ENCODE data around the gene MEGF10.
"Not testable (repeated sequence)": the region's sequence is repeated elsewhere in the genome, so short reads cannot be mapped to it uniquely, and the experiment has no call there.

Gene MEGF10

GRCh38 chr5:127292030-127292735 lies 1.6 kb downstream of the MEGF10 start:
- no peak for TF ChIP-seq CTCF (IDR thresholded peaks at IDR 0.05)
- Histone ChIP-seq H3K4me3 (ENCODE audit: low read depth in 1 of 2, low read length in 1 of 2) (no peak overlapping the region), H3K4me1 (ENCODE audit: control insufficient read depth in 1 of 2, insufficient read depth in 1 of 2, low read depth in 1 of 2, low read length in 1 of 2) (peaks cover 0 to 4% of the 10 kb centered on the region in 2 experiments), H3K36me3 (no peaks in the 10 kb centered on the region), H3K9me3 (no peaks in the 10 kb centered on the region), H3K27me3 (peaks cover 93% of the 10 kb centered on the region), H3K27ac (no peak overlapping the region)

- TF ChIP-seq CTCF (IDR thresholded peaks at IDR 0.05) = no peak
- Histone ChIP-seq H3K4me3 (ENCODE audit: low read depth in 1 of 2, low read length in 1 of 2) (no peak overlapping the region), H3K27ac (no peak overlapping the region), H3K4me1 (ENCODE audit: control insufficient read depth in 1 of 2, insufficient read depth in 1 of 2, low read depth in 1 of 2, low read length in 1 of 2) (peaks cover 0 to 4% of the 10 kb centered on the region in 2 experiments), H3K9me3 (no peaks in the 10 kb centered on the region), H3K36me3 (no peaks in the 10 kb centered on the region), H3K27me3 (peaks cover 85% of the 10 kb centered on the region)
These were observed 2.8 kb downstream of the MEGF10 start for GRCh38 chr5:127293373-127293772.

DNA sequence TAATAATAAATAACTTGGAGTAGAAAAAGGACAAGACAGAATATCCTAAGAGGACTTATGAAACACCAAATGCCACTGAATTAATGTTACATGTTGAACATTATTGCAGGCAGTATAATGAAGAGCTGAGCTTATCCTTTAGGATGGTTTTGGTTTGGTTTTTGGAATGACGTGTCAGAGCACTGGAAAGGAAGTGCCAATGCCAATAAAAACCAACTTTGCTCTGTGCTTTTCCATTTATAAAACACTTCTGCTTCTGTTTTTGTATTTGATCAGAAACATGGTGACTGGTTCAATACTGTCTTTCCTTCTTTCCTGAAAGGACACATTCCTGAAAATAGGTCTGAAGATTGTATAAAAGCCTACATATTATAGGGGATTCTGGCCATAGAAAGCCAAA lies 4.2 kb downstream of the MEGF10 start:
- no peaks in the 10 kb centered on the region for H3K9me3 ChIP-seq
- no peak overlapping the region for H3K27ac ChIP-seq
- H3K27me3 ChIP-seq = peaks cover 73% of the 10 kb centered on the region
- no peak overlapping the region for H3K4me3 ChIP-seq (ENCODE audit: low read depth in 1 of 2, low read length in 1 of 2)
- no peak for TF ChIP-seq CTCF (IDR thresholded peaks at IDR 0.05)
- H3K4me1 ChIP-seq (ENCODE audit: control insufficient read depth in 1 of 2, insufficient read depth in 1 of 2, low read depth in 1 of 2, low read length in 1 of 2) = peaks cover 0 to 4% of the 10 kb centered on the region in 2 experiments
- no peaks in the 10 kb centered on the region for H3K36me3 ChIP-seq

GRCh38 chr5:127295454-127295853 lies 4.9 kb downstream of the MEGF10 start:
- Histone ChIP-seq H3K4me3 (ENCODE audit: low read depth in 1 of 2, low read length in 1 of 2) (no peak overlapping the region), H3K27ac (no peak overlapping the region), H3K9me3 (no peaks in the 10 kb centered on the region), H3K36me3 (no peaks in the 10 kb centered on the region), H3K27me3 (peaks cover 66% of the 10 kb centered on the region), H3K4me1 (ENCODE audit: control insufficient read depth in 1 of 2, insufficient read depth in 1 of 2, low read depth in 1 of 2, low read length in 1 of 2) (peaks cover 0 to under 1% of the 10 kb centered on the region in 2 experiments)
- TF ChIP-seq CTCF (IDR thresholded peaks at IDR 0.05) = no peak

GRCh38 chr5:127296321-127296720 lies 5.7 kb downstream of the MEGF10 start:
- Histone ChIP-seq H3K4me1 (ENCODE audit: control insufficient read depth in 1 of 2, insufficient read depth in 1 of 2, low read depth in 1 of 2, low read length in 1 of 2) (no peaks in the 10 kb centered on the region), H3K9me3 (no peaks in the 10 kb centered on the region), H3K27me3 (peaks cover 58% of the 10 kb centered on the region), H3K36me3 (no peaks in the 10 kb centered on the region), H3K4me3 (ENCODE audit: low read depth in 1 of 2, low read length in 1 of 2) (no peak overlapping the region), H3K27ac (no peak overlapping the region)
- no peak for TF ChIP-seq CTCF (IDR thresholded peaks at IDR 0.05)

GRCh38 chr5:127296894-127297293 lies 6.3 kb downstream of the MEGF10 start:
- not testable (repeated sequence) for H3K4me1 ChIP-seq (ENCODE audit: control insufficient read depth in 1 of 2, insufficient read depth in 1 of 2, low read depth in 1 of 2, low read length in 1 of 2)

More at GRCh38 chr5:127296894-127297293, 6.3 kb downstream of the MEGF10 start:
- H3K9me3 ChIP-seq; H3K4me3 ChIP-seq (ENCODE audit: low read depth in 1 of 2, low read length in 1 of 2); H3K27ac ChIP-seq; H3K36me3 ChIP-seq: not testable (repeated sequence)
- H3K27me3 ChIP-seq = peaks cover 52% of the 10 kb centered on the region
